ENCODE measurements around the gene STARD3.
A peak's percentile ranks its signal among the peaks of the same experiment; 100 is the strongest.

STARD3 gene

GRCh38 chr17:39604911-39605491 is 31.9 kb upstream of the STARD3 start:
- no peak for DNase-seq (ENCODE audit: low read depth)

DNA sequence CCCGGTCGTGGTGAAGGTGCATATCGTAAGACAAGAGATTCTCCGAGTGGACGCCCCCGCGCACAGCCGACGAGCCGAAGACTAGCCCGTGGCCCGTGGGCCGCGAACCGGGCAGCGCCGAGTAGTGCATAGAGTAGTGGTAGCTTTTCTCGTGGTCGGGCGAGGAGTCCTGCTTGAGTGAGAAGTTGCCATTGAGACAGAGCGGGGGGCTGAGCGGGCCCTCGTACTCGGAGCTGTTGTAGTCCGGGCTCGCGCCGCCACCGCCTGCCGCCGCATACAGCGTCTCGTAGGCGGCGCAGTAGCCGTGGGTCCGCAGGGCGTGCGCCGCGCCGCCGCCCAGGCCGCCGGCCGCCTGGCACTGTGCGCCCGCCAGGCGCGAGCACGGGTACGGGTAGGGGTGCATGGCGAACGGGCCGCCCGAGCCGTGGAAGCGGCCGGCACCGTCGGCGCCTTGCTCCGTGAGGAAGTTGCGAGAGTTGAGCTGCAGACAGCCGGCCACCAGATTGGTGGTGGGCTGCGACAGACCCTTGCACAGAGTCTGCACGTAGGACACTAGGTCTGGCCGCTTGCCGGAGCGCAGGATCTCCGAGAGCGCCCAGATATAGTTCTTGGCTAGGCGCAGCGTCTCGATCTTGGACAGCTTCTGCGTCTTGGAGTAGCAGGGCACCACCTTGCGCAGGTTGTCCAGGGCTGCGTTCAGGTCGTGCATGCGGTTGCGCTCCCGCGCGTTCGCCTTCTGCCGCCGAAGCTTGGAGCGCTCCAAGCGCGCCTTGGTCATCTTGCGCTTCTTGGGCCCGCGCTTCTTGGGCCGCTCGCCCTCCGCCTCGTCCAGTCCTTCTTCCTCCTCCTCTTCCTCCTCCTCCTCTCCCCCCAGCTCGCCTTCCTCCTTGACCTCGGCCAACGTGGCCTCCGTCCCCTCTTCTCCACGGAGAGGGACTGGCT is 31.2 kb upstream of the STARD3 start:
- DNase-seq (ENCODE audit: low read depth) = no peak

- no peak for DNase-seq (ENCODE audit: low read depth)
Observed at GRCh38 chr17:39606434-39607056, 30.4 kb upstream of the STARD3 start.

DNA sequence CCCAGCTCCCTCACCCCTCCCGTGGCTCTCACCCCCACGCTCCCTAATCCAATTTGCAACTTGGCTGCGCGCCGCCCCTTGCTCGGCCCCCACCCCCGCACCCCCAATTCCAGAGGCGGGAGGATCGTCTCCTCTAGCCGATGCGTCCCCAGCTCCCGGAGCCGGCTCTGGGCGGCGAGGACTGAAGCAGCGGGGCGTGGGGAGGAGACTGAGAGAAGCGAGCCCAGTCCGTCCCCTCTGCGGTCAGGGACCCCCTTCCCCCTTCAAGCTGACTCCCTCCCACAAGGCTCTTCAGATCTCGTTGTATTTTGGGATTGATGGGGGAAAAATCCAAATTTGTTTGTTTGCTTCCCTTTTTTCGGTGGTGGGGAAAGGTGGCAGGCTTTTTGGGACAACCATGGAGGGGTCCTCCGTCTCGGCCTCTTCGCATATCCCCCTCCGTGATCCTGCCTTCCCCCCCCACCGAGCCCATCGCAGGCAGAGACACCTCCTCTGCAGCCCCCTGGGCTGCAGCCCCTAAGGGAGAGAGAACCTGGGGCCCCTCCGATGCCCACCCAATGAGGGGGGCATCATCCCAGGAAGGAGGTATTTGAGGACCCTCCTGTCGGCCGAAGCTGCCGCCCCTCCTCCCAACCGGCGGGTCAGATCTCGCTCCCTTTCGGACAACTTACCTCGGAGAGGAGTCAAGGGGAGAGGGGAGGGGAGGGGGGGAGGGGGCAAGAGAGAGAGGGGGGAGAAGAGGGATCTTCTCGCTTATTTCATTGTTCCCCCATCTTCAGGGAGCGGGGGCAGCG is 29.7 kb upstream of the STARD3 start:
- DNase-seq (ENCODE audit: low read depth) = no peak

DNA sequence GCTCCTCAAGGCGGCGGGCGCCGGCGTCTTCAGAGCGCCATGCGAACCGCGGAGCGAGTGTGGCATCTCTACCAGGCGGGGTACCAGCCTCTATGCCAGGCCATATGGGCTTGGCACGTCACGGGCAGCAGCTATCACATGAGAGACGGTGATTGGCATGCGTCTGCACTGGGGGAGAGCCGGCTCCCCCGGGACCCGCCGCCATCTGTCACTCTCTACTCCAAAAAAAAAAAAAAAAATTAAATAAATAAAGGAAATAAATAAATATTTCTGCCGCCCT is 29.2 kb upstream of the STARD3 start, which contains the start of gene NEUROD2:
Gene NEUROD2, minus strand, starts transcription at position 70 of the 280 bp plus-strand sequence. CDS start 1,321 bp downstream, outside the sequence.
- DNase-seq (ENCODE audit: low read depth) = no peak

DNA sequence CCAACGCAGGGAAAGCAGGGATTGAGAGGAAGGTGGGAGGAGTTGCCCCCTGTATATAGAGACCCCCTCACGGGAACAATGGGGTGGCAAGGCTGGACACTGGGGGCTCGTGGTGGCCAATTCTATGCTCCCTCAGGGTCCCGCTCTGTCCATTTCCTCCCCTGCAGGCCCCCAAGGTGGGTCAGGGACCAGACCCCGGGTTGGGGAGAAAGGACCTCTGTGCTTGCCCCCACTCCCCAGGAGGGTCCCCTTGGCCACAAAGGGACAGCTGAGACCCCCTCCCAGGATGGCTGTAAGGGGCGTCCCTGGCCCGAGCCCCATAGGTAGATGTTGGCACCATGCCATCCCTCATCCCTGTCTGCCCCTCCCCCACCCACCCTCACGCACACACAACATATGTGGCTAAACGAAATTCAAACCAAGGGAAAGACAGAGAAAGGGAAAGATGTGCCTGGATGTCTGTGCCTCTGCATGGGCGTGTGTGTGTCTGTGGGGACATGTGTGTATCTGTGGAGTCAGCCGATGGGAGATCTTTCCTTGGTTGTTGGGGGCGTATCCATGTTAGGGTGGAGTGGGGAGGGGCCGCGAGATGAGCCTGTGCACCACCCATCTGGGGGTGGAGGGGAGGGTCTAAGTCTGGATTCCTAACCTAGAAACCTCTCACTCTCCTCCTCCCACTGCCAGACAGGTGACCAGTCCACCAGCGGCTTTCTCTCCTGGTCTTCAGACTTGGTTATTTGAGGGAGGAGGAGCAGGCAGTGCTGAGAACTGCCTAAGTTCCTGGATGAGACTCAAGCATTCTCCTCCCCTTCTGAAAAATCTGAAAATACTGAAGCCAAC is 28.6 kb upstream of the STARD3 start:
- no peak for DNase-seq (ENCODE audit: low read depth)

- DNase-seq (ENCODE audit: low read depth) = no peak
Observed at GRCh38 chr17:39609416-39610025, 27.4 kb upstream of the STARD3 start.

DNA sequence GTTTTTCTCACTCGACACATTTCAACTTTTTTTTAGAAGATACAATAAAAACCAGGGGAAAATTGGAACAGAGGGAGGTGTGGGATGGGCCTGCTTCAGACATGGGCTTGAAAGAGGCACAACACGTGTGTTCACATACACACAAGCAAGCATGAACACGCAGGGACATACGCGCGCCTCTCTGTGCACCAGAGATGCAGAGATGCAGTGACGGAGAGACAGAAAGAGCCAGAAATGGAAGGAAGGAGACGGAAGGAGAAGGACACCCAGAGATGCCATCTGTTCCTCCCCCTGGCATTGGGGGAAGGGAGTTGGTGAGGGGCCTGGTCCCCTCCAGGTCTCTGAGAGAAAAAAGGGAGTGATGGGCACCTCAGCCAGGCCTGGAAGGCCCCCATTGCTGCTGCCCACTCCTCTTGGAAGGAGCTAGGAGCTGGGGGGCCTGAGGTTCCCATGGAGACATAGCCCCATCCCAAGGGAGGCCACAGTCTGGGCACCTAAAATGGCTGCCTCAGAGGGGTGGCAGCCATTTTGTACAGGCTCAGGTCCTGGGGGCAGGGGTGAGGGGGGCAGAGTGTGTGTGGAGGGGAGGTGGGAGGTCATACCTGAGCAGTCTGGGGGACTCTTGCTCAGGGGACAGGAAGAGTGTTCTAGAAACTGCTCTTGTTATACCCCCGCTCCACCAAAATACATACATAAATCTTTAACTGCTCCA is 25.4 kb upstream of the STARD3 start:
- DNase-seq (ENCODE audit: low read depth) = no peak

GRCh38 chr17:39612291-39612894 is 24.6 kb upstream of the STARD3 start:
- DNase-seq (ENCODE audit: low read depth) = no peak

DNA sequence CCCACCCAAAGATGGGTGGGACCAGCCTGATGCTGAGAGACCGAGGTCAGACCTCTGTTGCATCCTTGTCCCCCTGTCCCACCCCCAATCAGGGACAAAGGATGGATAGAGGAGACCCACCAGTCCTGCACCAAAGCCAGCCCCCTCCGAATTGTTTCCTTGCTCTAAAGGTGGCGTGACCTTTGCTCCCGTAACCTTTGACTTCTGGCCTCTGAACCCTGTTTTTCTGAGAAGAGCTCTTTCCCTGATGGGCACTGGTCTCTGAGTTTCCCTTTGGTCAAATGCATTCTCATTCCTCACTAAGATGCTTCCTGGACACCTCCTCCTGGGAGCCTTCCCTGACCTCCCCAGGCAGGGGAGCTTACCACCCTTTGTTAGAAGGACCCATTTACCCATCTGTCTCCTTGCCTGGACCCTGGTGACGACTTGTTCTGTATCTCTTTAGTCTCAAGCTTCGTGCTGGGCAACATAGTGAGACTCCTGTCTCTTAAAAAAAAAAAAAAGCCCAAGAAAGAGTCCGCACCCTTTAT is 23.9 kb upstream of the STARD3 start:
- no peak for DNase-seq (ENCODE audit: low read depth)

DNA sequence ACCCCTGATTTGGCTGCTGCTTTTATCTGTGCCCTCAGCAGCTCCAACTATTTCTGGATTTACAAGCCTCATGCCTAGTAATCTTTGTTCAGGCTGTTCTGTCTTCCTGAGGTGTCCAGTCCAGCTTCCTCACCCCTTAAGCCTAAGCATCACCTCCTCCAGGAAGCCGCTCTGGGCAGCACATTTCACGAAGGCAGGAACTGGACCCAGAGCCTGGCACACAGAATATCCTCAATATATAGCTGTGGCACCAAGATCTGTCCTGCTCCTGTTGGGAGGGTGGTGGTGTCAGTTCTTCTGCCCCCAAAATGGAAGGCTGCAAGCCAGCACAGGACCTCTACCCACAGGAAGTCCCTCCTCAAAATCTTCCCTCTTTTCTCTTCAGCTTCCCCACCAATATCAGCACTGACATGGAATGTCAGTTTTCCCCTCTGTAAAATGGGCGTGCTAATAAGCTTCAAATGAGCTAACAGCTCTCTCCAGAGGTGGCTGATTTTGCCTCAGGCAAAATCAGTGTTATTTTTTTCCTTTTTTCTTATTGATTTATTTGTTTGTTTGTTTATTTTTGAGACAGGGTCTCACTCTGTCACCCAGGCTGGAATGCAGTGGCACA is 22.3 kb upstream of the STARD3 start:
- no peak for DNase-seq (ENCODE audit: low read depth)

DNA sequence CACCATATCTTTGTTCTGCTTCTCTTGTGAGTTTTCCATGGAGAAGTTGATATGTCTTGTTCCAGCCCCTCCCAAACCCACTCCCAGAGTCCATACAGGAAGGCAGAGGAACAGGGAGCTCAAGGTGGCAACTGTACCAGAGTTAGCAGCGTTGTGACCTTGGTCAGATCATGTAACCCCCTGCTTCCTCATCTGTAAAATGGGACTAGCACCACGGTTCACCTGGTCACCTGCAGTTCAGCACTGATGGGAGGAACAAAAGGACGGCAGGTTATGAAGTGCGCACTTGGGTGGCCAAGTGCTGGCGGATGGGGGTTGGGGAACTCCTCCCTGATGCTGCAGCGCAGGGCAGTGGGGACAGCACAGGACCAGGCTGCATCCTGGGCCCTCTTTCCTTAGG is 21.5 kb upstream of the STARD3 start:
- DNase-seq (ENCODE audit: low read depth) = no peak

- DNase-seq (ENCODE audit: low read depth) = no peak
Observed at GRCh38 chr17:39617100-39617445, 19.9 kb upstream of the STARD3 start.

DNA sequence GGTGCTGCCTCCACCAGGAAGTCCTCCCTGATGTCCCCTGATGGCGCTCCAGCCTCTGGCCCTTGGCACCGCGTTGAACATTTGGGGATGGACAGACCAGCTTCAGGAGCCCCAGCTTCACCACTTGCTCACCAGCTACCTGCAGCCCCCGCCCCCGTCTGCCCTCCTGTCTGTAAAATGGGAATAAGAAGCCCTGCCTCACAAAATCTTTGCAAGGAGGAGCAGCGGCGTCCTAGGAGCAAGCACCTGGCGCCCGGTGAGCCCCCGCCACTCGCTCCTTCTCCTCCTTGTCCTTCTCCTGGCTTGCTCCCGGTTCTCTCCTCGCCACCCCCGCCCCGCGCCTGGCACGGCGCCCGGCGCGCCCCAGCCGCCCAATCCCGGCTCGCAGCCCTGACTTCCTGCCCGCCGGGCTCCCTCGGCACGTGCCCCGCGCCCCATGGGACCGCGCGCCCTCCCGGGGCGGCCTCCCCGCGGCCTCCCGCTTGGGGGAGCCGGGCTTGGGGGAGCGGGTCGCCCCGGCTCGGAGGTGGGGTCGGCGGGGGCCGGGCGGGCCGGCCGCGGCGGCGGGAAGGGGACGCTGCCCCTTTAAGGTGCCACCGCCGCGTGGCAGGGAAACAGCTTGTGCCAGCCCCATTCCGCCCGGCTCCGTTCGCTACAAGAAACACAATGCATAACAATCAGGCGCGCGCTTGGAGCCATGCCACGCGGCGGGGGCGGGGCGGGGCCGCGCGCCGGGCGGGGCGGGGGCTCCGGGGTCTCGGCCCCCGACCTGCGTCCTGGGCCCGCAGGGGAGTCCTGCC is 19.3 kb upstream of the STARD3 start:
- DNase-seq (ENCODE audit: low read depth) = peak; percentile 60

DNA sequence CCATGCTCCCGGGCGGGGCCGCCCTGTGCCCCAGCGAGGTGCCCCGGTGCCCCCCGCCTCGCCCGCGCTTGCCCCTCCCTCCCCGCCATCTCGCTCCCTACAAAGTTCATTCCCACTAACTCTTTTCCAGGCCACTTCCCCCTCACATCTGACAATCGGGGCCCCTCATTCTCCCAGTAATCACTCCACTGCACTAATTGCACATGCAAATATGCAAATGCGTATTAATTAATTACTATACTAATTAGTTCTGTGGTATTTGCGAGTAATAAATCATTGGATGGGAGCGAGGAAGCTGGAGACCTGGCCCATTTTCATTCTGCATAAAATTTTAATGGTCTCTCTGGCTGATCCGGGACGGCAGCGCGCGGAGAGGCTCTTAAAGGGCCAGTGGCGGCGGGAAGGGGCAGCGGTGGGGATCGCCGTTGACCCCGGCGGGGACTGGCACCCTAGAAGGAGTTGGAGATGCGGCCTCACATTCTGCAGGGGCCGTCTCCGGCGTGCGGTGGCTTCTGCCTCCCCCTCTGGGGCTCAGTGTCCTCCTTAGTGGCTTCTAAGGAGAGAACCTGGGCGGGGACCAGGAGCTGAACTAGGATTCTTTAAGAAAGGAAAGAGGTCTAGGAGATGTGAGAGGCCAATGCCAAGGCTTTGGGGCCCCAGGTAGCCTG is 18.6 kb upstream of the STARD3 start:
- no peak for DNase-seq (ENCODE audit: low read depth)

- DNase-seq (ENCODE audit: low read depth) = no peak
Observed at GRCh38 chr17:39618956-39619785, 17.8 kb upstream of the STARD3 start.

GRCh38 chr17:39619786-39620101 is 17.2 kb upstream of the STARD3 start:
- no peak for DNase-seq (ENCODE audit: low read depth)
